Measurements from ENCODE around the gene ATP6V1D.

DNA sequence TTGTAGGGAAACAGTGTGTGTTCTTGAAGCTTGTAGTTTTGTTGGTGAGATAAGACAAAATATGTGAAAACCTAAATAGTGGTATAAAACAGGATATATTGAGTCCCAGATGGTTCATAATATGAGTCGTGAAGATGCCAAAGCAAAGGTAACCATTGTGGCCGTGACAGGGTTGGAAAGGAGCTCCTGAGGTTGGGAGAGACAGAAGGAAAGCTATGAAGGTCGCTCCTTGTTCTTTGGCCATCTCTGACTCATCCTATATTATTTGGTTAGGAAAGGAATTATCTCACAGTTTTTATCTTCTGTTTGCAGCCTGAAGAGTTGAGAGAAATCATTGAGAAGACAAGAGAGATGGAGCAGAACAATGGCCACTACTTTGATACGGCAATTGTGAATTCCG, 27.1 kb downstream of the ATP6V1D start:
- TF ChIP-seq, protein P1, sequence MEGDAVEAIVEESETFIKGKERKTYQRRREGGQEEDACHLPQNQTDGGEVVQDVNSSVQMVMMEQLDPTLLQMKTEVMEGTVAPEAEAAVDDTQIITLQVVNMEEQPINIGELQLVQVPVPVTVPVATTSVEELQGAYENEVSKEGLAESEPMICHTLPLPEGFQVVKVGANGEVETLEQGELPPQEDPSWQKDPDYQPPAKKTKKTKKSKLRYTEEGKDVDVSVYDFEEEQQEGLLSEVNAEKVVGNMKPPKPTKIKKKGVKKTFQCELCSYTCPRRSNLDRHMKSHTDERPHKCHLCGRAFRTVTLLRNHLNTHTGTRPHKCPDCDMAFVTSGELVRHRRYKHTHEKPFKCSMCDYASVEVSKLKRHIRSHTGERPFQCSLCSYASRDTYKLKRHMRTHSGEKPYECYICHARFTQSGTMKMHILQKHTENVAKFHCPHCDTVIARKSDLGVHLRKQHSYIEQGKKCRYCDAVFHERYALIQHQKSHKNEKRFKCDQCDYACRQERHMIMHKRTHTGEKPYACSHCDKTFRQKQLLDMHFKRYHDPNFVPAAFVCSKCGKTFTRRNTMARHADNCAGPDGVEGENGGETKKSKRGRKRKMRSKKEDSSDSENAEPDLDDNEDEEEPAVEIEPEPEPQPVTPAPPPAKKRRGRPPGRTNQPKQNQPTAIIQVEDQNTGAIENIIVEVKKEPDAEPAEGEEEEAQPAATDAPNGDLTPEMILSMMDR (IDR thresholded peaks at IDR 0.05), result no peak
- TF ChIP-seq ZFX (IDR thresholded peaks at IDR 0.05; ENCODE audit: borderline replicate concordance), result no peak

All from 22Rv1 (cell line).